ENCODE results near the gene RBL2. TPM values are rescaled to one million over a fixed set of nuclear protein-coding genes. Genes with fewer than 3 reads are reported as not detected.
A peak's percentile ranks its signal among the peaks of the same experiment; 100 is the strongest.
"Not testable (repeated sequence)": the region's sequence is repeated elsewhere in the genome, so short reads cannot be mapped to it uniquely, and the experiment has no call there.

The RBL2 gene
- total RNA-seq, 1 donor from 2014 or later: 30.0 TPM

GRCh38 chr16:53503991-53504663 is 69.9 kb downstream of the RBL2 start:
- DNase-seq (ENCODE audit: low read depth, low spot score): no peak

DNA sequence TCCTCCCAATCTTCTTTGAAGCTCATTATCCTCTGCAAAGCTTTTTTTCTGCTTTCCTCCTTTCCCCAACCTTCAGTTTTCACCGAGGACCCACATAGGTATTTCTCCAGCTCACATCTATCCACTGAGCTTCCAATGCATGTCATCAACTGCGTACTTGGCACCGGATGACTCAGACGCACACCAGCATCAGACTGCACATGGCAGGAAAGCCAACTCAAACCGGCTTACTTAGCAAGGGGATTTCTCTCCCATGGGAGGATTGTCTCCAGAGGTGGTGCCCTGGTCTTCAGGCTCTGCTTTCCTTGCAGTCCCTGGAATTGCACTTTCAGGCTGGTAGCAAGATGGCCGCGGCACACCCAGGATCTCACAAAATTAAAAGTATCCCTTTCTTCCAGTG is 70.4 kb downstream of the RBL2 start:
- DNase-seq (ENCODE audit: low read depth, low spot score): peak; percentile 78

GRCh38 chr16:53506254-53506653 is 72.0 kb downstream of the RBL2 start:
- DNase-seq (ENCODE audit: low read depth, low spot score): no peak

GRCh38 chr16:53507464-53508179 is 73.4 kb downstream of the RBL2 start:
- DNase-seq (ENCODE audit: low read depth, low spot score): no peak

DNA sequence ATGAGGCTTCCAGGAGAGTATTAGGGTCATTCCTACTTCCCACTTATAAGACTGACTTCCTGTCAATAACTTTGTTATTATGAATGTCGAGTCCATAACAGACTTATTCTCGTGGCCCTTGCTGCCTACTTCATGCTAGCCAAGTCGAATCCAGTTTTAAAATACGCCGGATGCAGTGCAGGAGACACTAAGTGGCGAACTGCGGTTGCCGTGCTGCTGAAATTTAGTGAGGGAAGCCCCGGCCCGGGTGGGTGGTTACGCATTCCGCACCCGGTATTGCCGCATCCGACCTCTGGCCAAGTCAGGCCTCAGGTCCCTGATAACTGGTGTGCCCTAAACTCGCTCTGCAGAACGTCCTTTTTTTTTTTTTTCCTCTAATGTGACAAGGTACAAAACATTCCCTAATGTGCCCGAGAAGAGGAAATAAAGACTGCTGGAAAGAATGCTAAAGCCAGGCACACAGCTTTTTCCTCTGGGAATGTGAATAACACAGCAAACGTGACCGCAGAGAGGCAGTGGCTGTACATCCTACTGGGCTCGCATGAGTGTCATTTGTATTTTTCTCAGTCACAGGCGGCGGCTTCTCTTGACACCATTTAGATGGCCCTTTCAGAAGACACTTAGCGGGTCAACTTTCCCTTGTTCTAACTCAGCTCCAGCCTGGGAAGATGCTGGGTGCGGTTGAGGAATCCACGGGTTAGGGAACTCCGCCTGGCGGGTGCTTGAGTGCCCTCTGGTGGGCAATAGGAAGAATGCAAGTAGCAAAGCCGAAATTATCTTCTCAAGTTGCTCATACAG is 75.8 kb downstream of the RBL2 start:
- no peak for DNase-seq (ENCODE audit: low read depth, low spot score)

DNA sequence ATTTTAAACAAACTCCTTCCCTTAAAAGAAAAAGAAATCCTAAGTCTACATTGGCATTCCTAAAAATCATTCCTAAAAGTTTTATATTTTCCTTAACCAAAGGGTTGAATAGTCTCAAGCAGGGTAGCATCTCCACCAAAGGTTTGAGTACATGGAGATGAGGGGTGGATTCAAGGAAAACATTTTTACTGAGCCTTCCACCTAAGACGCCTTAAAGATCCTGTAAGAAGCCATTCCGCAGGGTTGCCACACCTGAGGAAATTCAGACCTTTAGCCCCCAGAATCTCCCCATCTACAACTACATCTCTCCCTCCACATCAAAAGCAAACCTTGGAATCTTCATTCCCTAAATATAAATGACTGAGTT is 76.4 kb downstream of the RBL2 start:
- DNase-seq (ENCODE audit: low read depth, low spot score): no peak

DNA sequence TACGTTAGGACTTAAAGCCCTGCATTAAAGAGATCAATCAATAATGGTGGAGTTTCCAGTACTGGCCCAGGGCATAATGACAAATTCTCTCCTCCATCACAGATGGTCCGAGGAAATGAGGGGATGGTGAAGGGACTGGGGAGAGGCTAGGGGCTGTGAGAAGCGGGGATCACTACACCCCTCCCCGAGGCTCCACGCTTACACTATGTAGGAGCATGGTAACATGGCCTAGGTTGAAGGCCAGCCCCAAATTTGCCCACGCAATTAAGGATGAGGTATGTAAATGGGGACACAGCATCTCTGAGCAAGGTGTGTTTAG is 76.8 kb downstream of the RBL2 start:
- no peak for DNase-seq (ENCODE audit: low read depth, low spot score)

DNA sequence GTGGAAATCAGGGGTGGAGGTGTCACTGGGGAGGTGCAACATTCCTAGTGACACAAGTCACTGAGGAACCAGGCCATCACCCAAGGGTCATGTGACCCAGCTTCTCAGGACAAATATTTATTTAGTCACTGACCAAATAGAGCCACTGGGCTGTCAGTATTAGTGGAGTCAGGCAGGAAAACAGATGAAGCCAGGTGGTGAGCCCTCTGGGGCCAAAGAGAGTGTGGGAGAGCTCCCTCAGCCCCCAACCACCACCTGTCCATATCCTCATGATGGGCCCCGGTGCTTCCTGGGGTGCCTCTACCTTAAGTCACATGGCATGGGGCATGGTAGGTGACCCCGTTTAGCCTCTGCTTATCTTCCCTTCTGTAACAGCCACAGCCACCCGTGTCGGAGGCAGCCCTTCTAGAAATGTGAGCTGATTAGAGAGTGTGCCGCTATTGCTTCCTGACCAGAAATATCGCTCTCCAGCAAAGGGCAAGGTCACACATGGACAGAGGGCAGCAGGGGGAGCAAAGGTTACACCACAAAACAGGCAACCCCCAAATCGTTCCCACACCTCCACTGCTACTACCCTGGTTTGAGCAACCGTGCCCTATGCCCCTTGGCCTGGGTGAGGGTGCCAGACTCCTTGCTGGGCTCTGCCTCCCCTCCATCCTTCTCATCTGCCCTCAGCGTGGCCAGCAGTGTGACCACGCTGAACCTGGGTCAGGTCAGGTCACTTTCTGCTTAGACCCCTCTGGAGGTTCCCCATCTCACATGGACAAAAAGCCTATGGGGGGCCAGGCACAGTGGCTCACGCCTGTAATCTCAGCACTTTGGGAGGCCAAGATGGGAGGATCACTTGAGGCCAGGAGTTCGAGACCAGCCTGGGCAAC is 77.4 kb downstream of the RBL2 start:
- no peak for DNase-seq (ENCODE audit: low read depth, low spot score)

- not testable (repeated sequence) for DNase-seq (ENCODE audit: low read depth, low spot score)
These were observed 78.5 kb downstream of the RBL2 start for GRCh38 chr16:53512795-53513194.

DNA sequence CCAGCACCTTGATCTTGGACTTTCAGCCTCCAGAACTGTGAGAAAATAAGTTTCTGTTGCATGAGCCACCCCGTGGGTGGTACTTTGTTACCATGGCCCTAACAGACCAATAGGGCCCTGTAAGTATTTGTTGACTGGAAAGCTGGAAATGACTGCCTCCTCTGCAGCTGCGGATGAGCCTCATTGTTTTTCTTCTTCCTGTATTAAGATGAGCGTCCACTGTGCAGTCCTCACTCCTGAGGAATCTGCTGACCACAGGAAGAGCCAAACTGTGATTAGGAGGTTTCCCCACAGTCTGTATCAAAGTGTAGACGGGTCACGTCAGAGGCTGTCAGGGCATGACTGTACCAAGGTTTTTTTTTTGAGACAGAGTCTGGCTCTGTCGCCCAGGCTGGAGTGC is 81.0 kb downstream of the RBL2 start:
- peak; percentile 98 for DNase-seq (ENCODE audit: low read depth, low spot score)

DNA sequence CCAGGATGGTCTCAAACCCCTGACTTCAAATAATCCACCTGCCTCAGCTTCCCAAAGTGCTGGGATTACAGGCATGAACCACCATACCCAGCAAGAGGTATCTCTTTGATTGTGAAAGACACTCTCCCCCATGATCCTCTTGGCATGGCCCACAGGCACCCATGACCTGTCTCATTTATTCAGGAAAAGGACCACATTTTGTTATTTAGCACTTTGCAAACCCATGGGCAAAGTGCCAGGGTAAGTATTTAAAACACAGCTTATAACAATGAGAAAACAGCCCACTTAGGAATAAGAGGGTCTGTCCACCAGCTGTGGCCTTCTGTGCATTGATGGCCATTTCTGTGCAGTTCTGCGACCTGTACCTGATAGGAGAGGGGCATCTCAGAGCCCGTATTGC is 81.5 kb downstream of the RBL2 start:
- no peak for DNase-seq (ENCODE audit: low read depth, low spot score)

DNA sequence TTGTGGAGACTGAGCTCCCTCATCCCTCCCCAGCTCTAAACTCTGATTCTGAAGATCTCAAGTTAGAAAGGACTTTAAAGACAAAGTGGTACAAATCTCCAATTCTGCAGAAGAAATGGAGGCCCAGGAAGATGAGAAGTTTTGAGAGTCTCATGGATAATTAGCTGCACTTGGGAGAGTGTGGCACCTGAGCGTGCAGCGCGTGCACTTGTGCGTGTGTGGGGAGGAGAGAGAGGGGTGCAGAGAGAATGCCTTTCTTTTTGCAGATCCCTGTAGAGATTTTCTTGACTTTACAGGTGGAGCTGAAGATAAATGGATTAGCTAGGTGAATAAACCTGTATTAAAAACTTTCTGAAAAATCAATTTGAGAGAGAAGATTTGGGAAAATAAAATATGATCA is 83.6 kb downstream of the RBL2 start:
- no peak for DNase-seq (ENCODE audit: low read depth, low spot score)

DNA sequence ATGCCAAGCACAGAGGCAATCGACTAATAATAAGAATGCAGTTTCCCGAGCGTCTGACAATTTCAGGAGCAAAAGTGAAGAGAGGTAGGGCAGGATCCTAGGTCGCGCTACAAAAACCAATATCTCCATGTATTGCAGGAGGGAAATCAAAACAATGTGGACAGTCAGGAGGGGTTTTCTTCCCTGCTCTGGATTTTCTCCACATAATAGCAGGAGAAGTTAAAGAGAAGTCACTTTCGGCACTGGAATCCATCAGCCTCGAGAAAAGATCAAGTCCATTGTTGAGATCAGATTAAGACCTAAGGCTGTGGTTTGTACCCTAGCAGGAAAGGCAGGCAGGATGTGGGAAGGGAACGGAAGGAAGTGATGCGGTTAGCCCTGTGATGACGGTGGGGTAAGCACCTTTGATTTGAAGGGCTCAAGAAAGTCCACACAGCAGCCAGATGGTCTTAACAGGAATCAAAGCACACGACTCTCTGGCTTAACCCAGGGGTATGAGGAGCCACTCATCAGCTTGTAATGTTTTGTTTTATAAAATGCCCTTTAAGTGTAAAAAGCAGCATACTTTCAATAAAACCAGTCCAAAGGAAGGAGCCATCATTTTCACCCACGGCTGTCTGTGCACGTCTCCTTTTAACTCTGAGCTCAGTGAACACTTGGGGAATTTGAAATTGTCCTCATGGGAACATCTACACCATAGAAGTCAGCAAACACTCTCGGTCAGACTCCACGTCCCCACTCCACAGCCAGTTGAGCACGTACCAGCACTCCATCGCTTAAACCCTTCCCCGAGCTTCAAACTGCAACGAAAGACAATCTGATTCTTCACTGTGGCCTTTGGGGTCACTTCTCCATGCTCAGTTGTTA is 84.5 kb downstream of the RBL2 start:
- peak; percentile 97 for DNase-seq (ENCODE audit: low read depth, low spot score)

GRCh38 chr16:53519417-53520091 is 85.3 kb downstream of the RBL2 start:
- DNase-seq (ENCODE audit: low read depth, low spot score): no peak

DNA sequence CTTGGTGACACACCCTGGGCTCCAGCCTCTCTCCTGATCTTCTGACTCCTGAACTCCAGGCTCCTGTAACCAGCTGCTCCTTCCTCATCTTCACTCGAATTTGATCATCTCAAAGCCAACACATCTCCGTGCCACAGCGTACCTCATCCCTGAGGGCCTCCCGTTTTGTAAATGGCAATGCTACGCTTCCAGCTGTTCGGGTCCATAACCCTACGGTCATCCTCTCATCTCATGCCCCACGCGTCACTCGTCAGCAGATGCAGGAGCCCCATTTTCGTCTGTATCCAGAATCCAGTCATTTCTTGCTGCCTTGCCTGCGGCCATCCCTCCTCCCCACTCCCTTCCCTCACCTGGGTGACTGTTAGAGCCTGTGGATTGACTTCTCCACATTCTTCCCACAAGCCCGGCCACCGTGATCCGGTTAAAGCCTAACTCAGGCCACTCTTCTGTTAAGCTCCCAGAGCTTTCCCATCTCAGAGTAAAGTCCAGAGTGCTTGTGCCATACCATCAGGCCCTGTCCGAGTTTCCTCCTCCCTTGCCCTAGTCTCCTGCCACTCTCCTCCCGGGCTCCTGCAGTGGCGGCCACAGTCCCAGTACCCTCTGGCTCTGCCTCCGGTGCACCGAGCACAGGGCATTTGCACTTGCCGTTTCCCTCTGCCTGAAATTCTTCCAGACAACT is 89.0 kb downstream of the RBL2 start:
- DNase-seq (ENCODE audit: low read depth, low spot score): no peak

DNA sequence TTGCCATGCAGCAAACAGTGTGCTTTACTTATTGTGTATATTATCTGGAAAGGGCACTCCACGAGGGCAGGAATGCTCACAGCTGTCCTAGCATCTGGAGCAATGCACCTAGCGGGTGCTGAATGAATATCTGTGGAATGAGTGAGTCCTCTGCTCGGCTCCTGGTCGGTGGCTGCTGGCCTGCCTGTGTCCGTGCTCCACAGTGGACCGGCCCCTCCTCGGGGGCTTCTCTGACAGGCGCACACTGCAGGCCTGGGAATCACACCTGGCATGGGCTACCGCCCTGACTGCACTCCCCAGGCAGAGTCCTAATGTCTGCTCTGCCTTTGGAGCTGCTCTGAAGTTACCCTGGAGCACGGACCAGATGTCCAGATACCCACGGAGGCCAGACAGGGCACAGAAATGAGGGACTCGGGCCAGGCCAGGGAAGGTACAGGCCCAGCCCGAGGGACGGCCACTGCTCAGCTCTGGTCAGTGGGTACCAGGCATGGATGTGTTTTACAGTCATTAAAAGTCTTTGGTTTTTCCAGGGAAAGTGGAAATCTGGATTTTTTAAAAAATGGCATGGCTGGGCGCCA is 89.8 kb downstream of the RBL2 start:
- DNase-seq (ENCODE audit: low read depth, low spot score): no peak

DNA sequence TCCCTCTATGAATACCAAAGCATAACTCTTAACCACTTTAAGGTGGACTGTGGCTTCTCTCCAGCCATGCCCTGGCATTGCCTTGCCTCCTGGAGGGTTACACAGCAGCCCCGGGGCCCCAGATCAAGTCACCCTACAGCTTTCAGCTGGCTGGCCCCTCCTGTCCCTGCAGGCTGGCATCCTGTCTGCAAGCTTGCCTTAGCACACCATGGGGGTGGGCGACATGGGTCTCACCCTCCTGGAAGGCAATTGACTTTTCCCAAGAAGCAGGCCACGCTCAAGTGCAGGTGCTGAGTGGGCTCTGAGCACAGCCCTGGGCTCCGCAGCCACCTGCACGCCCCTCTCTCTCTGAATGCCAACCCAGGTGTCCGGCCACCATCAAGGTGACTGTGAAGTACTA is 94.5 kb downstream of the RBL2 start:
- no peak for DNase-seq (ENCODE audit: low read depth, low spot score)

GRCh38 chr16:53529513-53529912 is 95.2 kb downstream of the RBL2 start:
- DNase-seq (ENCODE audit: low read depth, low spot score): no peak

DNA sequence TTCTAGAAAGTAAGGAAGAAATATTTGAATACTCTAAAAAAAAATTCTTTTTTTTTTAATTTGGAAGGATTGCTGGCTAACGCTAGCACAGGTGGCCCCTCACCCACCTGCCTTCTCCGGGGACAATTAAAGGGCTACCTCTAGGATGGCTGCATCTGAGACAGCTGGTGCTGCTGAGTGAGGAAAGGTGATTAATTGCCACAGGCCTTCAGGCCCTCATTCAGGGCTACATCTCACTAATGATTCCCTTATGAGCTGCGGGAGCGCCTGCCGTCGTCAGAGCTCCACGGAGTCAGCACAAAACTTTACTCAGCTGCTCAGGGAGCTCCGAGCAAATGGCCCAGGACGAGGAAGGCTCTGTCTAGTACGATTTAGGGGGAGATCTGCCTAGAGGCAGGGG is 95.8 kb downstream of the RBL2 start:
- no peak for DNase-seq (ENCODE audit: low read depth, low spot score)
